ENCODE results near the gene ZNF217.
"Not testable (repeated sequence)": the region's sequence is repeated elsewhere in the genome, so short reads cannot be mapped to it uniquely, and the experiment has no call there.

The ZNF217 gene

DNA sequence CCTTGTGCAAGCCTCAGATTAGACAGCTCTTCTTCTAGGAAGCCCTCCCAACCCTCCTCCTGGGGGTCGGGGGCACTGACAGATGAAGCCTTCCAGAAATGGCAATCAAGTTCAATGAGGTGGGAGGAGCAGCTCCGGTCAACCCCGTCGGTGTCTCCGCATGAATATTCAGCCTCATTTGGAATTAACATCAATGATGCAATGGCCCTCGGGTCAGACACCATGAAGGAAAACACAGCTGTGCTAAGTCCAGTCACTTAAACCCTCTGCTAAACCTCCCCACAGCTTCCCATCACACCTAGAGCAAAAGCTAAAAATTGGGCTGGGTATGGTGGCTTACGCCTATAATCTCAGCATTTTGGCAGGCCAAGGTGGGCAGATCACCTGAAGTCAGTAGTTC lies 36.5 kb downstream of the ZNF217 start:
- H3K4me3 ChIP-seq (ENCODE audit: low read depth, low read length), result no peak overlapping the region
- TF ChIP-seq, protein P1, sequence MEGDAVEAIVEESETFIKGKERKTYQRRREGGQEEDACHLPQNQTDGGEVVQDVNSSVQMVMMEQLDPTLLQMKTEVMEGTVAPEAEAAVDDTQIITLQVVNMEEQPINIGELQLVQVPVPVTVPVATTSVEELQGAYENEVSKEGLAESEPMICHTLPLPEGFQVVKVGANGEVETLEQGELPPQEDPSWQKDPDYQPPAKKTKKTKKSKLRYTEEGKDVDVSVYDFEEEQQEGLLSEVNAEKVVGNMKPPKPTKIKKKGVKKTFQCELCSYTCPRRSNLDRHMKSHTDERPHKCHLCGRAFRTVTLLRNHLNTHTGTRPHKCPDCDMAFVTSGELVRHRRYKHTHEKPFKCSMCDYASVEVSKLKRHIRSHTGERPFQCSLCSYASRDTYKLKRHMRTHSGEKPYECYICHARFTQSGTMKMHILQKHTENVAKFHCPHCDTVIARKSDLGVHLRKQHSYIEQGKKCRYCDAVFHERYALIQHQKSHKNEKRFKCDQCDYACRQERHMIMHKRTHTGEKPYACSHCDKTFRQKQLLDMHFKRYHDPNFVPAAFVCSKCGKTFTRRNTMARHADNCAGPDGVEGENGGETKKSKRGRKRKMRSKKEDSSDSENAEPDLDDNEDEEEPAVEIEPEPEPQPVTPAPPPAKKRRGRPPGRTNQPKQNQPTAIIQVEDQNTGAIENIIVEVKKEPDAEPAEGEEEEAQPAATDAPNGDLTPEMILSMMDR (IDR thresholded peaks at IDR 0.05; ENCODE audit: low read depth, low read length), result no peak
- TF ChIP-seq, protein P2, sequence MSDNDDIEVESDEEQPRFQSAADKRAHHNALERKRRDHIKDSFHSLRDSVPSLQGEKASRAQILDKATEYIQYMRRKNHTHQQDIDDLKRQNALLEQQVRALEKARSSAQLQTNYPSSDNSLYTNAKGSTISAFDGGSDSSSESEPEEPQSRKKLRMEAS (IDR thresholded peaks at IDR 0.05; ENCODE audit: low read depth, low read length), result no peak
- TF ChIP-seq MYC (IDR thresholded peaks at IDR 0.05; ENCODE audit: low read depth, low read length) (no peak), POLR2A (IDR thresholded peaks at IDR 0.05; ENCODE audit: extremely low read depth, insufficient read length) (no peak)
- no peak for DNase-seq (ENCODE audit: low read depth)

DNA sequence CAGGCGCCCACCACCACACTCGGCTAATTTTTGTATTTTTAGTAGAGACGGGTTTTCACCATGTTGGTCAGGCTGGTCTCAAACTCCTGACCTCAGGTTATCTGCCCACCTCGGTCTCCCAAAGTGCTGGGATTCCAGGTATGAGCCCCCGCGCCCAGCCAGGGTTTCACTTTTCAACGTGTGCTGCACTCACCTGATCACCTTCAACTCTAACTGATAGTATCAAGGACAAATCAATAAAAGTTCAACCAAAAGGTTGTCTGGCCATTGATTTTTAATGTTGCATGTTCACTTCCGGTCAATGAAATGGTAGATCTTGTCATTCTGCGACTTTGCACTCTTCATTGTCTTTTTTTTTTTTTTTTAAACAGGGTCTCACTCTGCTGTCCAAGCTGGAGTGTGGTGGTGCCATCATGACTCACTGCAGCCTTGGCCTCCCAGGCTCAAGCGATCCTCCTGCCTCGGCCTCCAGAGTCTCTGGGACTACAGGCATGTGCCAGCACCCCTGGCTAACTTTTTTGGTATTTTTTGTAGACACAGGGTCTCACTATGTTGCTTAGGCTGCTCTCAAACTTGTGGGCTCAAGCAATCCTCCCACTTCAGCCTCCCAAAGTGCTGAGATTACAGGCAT lies 37.3 kb downstream of the ZNF217 start:
- no peak for DNase-seq (ENCODE audit: low read depth)
- TF ChIP-seq MYC (IDR thresholded peaks at IDR 0.05; ENCODE audit: low read depth, low read length) (no peak), POLR2A (IDR thresholded peaks at IDR 0.05; ENCODE audit: extremely low read depth, insufficient read length) (no peak)
- TF ChIP-seq, protein P1 (IDR thresholded peaks at IDR 0.05; ENCODE audit: low read depth, low read length), result no peak
- TF ChIP-seq, protein P2 (IDR thresholded peaks at IDR 0.05; ENCODE audit: low read depth, low read length), result no peak

DNA sequence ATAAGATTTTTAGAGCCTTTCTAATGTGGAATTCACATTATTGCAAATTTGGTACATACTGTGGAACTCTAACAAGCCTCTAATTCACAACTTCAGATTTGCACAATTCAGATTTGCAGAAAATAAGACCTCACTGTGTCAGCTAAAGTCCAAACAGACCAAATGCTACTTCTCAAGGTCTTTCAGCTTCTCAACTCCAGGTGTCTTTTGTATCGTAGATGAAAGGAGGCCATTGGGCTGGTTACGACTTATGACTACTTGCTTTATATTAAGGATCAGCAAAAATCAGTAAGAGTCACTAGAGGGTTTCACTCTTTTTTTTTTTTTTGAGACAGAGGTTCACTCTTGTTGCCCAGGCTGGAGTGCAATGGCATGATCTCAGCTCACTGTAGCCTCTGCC lies 37.8 kb downstream of the ZNF217 start:
- no peak overlapping the region for H3K4me3 ChIP-seq (ENCODE audit: low read depth, low read length)
- TF ChIP-seq, protein P2 (IDR thresholded peaks at IDR 0.05; ENCODE audit: low read depth, low read length), result no peak
- TF ChIP-seq, protein P1 (IDR thresholded peaks at IDR 0.05; ENCODE audit: low read depth, low read length), result no peak
- no peak for TF ChIP-seq POLR2A (IDR thresholded peaks at IDR 0.05; ENCODE audit: extremely low read depth, insufficient read length)
- no peak for DNase-seq (ENCODE audit: low read depth)

More for the DNA sequence above, 37.3 kb downstream of the ZNF217 start:
- H3K4me3 ChIP-seq (ENCODE audit: low read depth, low read length), result no peak overlapping the region

DNA sequence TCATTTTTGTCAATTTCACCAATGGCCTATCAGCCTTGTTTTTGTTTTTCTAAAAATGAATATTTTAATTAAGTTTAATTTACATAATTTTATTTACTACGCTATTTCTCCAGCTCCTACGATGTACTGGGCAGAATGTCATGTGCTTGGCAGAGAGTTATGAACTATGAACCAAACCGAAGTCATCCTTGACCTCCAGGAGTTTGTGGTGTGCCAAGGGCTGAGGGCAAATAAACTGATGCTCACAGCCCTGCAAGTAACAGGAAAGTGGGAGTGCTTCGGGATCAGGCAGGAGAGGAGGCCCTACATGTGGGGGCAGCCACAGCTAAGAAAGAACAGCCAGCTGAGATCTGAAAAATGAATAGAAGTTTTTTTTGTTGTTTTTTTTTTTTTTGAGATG lies 38.6 kb downstream of the ZNF217 start:
- TF ChIP-seq MYC (IDR thresholded peaks at IDR 0.05; ENCODE audit: low read depth, low read length) (no peak), POLR2A (IDR thresholded peaks at IDR 0.05; ENCODE audit: extremely low read depth, insufficient read length) (no peak)
- TF ChIP-seq, protein P2 (IDR thresholded peaks at IDR 0.05; ENCODE audit: low read depth, low read length), result no peak
- TF ChIP-seq, protein P1 (IDR thresholded peaks at IDR 0.05; ENCODE audit: low read depth, low read length), result no peak
- no peak for DNase-seq (ENCODE audit: low read depth)
- no peak overlapping the region for H3K4me3 ChIP-seq (ENCODE audit: low read depth, low read length)

DNA sequence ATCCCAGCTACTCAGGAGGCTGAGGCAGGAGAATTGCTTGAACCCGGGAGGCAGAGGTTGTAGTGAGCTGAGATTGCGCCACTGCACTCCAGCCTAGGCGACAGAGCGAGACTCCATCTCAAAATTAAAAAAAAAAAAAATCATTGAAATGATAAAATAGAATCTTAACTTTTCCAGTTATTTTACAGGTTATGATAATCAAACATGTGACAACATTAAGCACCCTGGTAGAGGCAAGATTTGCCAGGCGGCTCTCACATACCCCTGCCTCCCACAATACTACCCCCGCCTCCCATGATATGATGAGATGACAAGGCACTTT lies 41.1 kb downstream of the ZNF217 start:
- not testable (repeated sequence) for DNase-seq (ENCODE audit: low read depth)

DNA sequence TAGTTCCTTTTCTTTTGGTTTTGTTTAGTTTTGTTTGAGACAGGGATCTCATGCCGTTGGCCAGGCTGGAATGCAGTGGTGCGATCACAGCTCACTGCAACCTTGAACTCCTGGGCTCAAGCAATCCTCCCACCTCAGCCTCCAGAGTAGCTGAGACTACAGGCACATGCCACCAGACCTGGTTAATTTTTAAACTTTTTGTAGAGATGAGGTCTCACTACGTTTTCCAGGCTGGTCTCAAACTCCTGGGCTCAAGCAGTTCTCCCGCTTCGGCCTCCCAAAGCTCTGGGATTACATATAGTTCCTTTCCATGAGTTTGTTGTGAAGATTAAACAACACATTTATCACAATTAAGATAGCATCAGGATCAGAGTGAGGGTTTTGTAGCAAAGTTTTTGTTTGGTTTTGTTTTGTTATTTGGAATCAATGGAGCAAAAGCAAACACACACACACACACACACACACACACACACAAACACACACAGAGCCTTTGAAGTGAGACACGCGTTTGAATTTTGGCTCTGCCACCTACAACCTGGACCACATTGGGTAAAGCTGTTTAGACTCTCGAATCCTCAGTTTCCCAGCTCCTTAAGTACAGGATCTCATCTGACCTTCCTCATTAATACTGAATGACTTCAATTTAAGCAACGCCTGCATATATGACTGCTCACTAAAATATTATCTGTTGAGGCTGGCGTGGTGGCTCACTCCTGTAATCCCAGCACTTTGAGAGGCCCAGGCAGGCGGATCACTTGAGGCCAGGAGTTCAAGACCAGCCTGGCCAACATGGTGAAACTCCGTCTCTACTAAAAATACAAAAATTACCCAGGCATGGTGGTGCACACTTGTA lies 41.7 kb downstream of the ZNF217 start:
- not testable (repeated sequence) for H3K4me3 ChIP-seq (ENCODE audit: low read depth, low read length); DNase-seq (ENCODE audit: low read depth)

More for the DNA sequence above, 41.1 kb downstream of the ZNF217 start:
- not testable (repeated sequence) for H3K4me3 ChIP-seq (ENCODE audit: low read depth, low read length)
